ENCODE measurements around the gene MMP25.

The MMP25 gene

DNA sequence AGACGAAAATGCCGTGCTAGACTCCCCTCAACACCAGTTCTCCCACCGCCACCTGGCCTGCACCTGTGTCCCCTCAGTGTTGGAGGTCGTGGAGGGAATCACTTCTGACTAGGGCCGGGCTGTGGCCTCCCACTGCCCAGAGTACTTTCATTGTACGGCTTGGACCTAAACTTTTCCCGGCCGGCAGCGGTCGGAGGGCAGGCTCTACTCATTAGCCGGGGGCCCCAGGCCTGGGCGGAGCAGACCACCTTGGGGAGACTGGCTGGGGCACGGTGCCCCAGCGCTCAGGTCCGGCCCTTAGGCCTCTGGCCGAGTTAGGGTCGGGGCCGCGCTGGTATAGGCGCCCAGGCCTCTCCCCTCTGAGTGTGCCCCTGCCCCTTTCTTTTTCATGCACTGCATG lies 29.0 kb upstream of the MMP25 start:
- no peak for DNase-seq (ENCODE audit: low read depth)

GRCh38 chr16:3017794-3018506 lies 28.4 kb upstream of the MMP25 start, which contains the start of gene CLDN6:
Gene CLDN6, minus strand, starts transcription at chr16:3018183. Its CDS starts 2,162 bp downstream, at chr16:3016021.
- no peak for DNase-seq (ENCODE audit: low read depth)

DNA sequence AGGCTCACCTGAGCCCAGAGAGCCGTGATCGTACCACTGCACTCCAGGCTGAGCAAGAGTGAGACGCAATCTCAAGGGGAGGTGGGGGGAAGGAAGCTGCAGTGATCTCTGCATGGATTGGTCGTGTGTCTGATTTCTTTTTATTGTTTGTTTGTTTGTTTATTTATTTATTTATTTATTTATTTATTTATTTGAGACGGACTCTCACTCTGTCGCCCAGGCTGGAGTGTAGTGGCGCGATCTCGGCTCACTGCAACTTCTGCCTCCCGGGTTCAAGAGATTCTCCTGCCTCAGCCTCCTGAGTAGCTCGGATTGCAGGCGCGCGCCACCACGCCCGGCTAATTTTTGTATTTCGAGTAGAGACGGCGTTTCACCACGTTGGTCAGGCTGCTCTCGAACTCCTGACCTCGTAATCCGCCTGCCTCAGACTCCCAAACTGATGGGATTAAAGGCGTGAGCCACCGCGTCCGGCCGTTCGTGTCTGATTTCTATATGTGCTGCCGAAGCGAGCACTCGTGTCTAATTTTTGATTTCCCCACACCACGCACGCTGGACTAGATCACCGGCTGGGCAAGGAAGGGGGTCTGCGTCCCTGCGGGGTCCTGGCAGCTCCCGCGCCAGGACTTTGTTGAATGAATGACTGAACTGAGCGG lies 26.6 kb upstream of the MMP25 start:
- DNase-seq (ENCODE audit: low read depth) = no peak

DNA sequence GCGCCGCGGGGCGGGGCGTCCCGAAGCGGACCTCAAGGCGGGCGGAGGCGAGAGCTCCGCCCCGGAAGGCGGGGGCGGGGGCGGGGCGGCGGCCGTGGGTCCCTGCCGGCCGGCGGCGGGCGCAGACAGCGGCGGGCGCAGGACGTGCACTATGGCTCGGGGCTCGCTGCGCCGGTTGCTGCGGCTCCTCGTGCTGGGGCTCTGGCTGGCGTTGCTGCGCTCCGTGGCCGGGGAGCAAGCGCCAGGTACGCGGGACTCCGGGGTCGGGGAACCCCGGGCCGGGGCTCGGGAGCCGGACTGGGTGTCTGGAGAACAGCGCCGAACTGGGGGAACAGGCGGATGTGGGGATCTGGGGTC lies 26.1 kb upstream of the MMP25 start, which contains the start of gene TNFRSF12A:
Gene TNFRSF12A, plus strand, starts transcription at position 122 of the 357 bp plus-strand sequence. Its CDS starts 30 bp downstream, at position 152.
- DNase-seq (ENCODE audit: low read depth) = peak; percentile 61

- peak; percentile 83 for DNase-seq (ENCODE audit: low read depth)
Observed at GRCh38 chr16:3020604-3021448, 25.5 kb upstream of the MMP25 start.

DNA sequence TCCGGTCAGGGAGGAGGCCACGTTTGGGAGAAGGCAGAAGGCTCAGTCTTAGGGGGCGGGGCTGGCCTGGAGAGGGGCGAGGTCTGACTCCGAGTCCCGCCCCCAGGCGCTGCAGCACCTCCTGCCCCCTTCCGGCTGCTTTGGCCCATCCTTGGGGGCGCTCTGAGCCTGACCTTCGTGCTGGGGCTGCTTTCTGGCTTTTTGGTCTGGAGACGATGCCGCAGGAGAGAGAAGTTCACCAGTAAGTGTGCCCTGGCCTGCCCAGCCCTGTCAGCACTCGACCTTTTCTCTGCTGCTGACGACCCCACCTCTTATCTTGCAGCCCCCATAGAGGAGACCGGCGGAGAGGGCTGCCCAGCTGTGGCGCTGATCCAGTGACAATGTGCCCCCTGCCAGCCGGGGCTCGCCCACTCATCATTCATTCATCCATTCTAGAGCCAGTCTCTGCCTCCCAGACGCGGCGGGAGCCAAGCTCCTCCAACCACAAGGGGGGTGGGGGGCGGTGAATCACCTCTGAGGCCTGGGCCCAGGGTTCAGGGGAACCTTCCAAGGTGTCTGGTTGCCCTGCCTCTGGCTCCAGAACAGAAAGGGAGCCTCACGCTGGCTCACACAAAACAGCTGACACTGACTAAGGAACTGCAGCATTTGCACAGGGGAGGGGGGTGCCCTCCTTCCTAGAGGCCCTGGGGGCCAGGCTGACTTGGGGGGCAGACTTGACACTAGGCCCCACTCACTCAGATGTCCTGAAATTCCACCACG lies 24.7 kb upstream of the MMP25 start:
- DNase-seq (ENCODE audit: low read depth) = peak; percentile 86

DNA sequence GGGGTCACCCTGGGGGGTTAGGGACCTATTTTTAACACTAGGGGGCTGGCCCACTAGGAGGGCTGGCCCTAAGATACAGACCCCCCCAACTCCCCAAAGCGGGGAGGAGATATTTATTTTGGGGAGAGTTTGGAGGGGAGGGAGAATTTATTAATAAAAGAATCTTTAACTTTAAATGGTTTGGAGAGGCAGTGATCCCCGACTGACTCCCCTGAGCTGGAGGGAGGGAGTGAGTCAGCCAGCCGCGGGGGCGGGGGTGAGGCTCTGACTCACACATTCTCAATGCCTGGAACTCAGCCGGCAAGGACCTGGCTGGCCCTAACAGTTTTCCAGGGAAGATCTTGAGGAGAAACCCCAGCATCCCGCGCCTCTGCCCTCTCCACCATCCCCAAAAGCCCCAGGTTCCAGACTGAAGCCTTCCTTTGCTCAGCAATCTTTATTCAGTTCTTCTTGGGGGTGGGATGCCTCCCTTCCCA lies 24.1 kb upstream of the MMP25 start:
- DNase-seq (ENCODE audit: low read depth) = peak; percentile 91

- DNase-seq (ENCODE audit: low read depth) = peak; percentile 68
Observed at GRCh38 chr16:3022684-3023414, 23.5 kb upstream of the MMP25 start.

GRCh38 chr16:3023415-3023668 lies 23.0 kb upstream of the MMP25 start:
- DNase-seq (ENCODE audit: low read depth) = peak; percentile 59

GRCh38 chr16:3023669-3024478 lies 22.5 kb upstream of the MMP25 start, which contains the start of the genes HCFC1R1 and THOC6:
Gene HCFC1R1, minus strand, starts transcription at chr16:3023942. Its CDS starts 1 bp downstream, at chr16:3023941.
Gene THOC6, plus strand, starts transcription at chr16:3024035. Its CDS starts 292 bp downstream, at chr16:3024327.
- peak; percentile 96 for DNase-seq (ENCODE audit: low read depth)

DNA sequence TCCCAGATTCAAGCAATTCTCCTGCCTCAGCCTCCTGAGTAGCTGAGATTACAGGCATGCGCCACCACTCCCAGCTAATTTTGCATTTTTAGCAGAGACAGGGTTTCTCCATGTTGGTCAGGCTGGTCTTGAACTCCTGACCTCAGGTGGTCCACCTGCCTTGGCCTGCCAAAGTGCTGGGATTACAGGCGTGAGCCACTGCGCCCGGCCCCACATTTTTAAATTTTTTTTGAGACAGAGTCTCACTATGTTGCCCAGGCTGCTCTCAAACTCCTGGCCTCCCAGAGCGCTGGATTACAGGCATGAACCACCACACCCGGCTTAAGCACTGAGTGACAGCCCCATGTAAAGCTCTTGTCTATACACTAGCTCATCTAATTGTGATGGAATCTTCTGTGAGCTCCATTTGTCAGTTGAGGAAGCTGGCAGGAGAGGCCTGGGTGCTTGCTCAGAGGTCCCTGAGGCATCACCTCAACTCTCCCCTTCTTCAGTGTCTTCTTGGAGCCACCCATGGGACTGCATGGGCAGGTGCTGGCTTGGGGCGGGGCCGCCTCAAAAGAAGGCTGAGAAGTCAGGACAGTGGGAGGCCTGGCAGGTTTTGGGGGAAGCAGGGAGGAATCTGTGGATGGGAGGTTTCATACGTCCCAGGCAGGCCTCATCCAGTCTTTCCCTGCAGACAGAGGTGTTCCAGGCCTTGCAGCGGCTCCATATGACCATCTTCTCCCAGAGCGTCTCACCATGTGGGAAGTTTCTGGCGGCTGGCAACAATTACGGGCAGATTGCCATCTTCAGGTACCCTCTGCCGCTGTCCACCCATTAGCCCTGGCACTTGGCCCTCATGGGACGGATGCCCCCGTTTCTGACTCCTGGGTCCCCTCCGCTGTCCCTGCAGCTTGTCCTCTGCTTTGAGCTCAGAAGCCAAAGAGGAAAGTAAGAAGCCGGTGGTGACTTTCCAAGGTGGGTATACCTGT lies 21.0 kb upstream of the MMP25 start:
- no peak for DNase-seq (ENCODE audit: low read depth)

- DNase-seq (ENCODE audit: low read depth) = no peak
Observed at GRCh38 chr16:3026003-3026378, 20.4 kb upstream of the MMP25 start.

- DNase-seq (ENCODE audit: low read depth) = no peak
Observed at GRCh38 chr16:3026609-3027488, 19.5 kb upstream of the MMP25 start.

DNA sequence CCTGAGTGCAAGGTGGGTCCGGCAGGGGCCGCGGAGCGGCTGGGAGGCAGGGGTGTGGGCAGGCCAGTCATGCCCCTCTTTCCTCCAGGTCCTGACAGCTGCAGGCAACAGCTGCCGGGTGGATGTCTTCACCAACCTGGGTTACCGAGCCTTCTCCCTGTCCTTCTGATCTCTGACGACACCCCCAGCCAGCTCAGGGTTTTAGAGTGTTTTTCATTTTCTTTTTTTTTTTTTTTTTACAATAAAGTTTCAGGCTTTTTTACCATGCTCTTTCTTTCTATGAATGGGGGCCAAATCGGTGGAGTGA lies 18.9 kb upstream of the MMP25 start:
- no peak for DNase-seq (ENCODE audit: low read depth)

DNA sequence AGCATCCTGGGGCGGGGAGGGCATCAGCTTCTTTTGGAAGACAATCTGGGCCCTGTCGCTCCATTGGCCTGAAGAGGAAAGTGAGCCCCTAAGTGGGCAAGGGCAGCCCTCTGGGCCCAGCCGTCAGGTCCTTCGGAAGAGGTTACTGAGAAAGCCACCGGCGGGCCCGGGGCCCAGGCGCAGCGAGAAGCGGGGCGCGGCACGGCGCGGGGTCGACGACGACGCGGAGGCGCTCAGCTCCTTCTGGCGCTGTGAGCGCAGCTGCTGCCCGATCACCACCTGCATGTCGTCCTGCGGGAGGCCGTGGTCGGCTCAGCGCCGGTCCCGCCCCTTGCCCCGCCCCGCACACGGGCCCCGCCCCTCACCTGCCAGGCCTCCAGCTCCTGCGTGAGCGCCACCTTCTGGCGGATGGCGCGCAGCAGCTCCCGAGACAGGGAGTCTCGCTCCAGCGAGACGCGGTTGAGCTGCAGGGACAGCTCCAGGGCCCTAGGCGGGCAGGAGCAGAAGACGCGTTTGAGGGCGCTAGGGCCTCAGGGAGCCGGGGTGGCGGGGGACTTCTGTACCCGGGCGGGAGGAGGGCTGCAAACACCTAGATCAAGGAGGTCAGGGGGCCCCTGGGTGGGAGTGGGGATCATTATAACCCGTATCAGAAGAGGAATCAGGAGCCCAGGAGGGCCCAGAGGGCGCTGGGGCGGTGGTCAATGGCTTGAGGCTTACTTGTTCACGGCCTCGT lies 18.2 kb upstream of the MMP25 start:
- DNase-seq (ENCODE audit: low read depth) = peak; percentile 31

DNA sequence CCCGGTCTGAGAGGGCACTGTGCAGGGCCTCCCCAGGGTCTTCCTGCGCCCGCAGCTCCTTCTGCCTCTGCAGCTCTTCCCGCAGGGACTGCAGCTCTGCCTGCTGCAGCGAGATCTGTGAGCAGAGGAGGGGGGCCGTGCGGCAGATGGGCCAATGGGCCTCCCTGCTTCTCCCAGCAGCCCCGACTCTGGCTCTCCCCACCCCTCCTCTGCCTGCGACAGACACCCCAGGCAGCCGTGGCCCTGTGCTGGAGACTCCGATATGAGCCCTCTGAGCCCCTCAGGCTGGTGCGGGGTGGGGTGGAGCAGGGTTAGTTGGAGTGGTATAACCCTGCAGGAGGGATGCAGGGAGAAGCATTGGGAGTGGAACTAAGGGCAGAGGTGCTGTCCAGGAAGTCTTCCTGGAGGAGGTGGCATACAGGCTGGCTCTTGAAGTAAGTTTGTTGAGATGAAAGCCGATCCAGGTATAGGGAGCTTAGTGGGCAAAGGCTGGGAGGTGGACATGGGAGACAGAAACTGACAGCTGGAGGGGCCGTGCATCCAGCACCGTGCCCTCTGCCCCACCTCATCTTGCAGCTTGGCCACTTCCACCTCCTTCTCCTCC lies 17.5 kb upstream of the MMP25 start:
- no peak for DNase-seq (ENCODE audit: low read depth)
